Stimulated activated CD8-positive, alpha-beta memory T cell treated with anti-CD3 and anti-CD28 coated beads, Interleukin-2, amount 100 ng/mL, for 1 hour (primary cell): ENCODE data around the gene ADISSP.

Experiments used
- DNase-seq, 2 donors: peaks; one replicate each; pipeline ENCODE4 v3.0.0-alpha.2; 2020; ENCODE audit warnings: low read depth in 2 of 2

The ADISSP gene

GRCh38 chr20:3738111-3739053 is 29.2 kb downstream of the ADISSP start:
- no peak for DNase-seq

GRCh38 chr20:3735768-3736167 is 31.8 kb downstream of the ADISSP start:
- no peak for DNase-seq

DNA sequence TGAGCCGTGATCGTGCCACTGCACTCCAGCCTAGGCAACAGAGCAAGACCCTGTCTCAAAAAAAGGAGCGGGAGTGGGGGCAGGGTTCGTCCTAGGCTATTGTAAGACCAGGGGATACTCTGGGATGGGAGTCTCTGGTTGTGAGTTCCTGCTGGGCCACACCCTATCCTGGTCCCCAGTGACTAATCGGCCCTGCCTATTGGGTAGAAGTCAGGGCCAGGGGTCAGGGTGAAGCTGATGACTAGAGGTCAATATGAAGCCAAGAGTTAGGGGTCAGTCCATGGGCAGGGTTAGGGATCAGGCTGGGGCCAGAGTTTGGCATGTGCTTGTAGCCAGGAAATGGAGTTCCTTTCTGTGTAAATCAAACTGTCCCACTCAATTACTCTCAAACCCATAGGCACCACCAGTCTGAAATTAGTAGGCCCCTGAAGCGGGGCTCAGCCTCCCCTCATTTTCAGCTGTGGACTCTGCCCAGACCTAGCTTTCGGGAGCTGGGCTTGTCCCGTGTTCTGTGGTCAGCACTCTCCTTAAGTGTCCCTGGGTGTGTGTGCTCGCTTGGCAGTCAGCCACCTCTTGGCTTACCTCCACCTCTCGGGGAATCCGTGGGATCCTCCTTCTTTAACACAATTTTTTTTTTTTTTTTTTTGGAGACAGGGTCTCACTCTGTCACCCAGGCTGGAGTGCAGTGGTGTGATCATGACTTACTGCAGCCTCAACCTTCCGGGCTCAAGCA is 33.3 kb downstream of the ADISSP start:
- DNase-seq: no peak

DNA sequence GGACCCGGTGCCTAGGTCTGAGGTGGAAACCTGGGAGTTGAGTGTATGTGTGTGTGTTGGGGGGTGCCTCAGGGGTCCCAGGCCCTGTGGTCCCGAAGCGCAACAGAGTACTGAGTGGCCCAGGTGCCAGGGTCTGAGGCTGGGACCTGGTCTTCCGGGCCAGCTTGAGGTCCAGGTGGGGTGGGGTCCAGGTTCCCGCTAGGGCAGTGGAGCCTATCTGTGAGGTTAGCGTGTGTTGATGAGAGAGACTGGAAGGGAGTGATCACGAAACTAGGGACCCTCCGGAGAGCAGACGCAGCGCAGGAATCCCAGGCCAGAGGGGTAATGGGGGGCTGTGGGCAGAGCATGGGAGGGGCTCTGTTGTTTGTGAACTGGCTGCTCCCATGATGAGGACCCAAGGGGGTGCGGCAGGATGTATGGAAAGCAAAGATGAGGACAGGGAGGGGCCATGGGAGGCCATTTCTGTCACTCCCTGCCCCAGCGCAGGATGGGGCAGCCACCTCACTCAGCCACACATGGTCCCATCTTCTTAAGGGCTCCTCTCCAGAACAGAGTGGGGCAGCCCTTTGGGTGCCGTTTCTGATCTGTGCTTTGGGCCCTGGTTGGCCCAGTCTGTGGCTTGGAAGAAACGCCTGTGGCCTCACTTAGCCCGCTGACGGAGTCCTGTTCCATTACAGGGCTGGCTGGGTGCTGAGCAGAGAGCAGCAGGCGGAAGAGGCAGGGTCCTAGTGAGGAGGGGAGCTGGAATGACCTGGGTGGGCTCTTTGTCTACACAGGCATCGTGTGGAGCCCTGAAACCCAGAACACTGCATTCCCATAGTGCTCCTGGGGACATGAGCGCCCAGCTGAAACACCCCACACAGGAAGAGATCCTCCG is 34.2 kb downstream of the ADISSP start:
- no peak for DNase-seq

- DNase-seq: no peak
Measured at GRCh38 chr20:3732327-3733118, 35.0 kb downstream of the ADISSP start, which contains the start of gene HSPA12B. Gene HSPA12B, plus strand, starts transcription at chr20:3732685. Its CDS starts 5,990 bp downstream, at chr20:3738675.

DNA sequence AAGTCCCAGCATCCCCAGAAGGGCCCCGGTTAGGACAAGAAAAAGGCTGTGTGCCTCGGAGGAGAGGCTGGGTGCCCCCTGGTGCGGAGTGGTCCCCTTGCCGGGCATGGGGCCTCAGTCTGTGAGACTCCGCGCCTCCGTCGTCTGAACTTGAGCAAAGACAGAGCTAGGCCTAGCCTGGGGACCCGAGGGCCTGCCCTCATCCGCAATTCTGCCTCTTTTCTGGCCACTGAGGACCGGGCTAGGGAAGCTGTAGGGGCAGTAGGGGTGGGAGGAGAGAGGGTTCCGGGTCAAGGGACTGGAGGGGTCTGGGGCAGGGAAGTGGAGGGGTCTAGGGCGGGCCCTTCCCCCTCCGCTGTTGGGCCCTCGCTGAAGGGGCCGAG is 35.6 kb downstream of the ADISSP start:
- no peak for DNase-seq

DNA sequence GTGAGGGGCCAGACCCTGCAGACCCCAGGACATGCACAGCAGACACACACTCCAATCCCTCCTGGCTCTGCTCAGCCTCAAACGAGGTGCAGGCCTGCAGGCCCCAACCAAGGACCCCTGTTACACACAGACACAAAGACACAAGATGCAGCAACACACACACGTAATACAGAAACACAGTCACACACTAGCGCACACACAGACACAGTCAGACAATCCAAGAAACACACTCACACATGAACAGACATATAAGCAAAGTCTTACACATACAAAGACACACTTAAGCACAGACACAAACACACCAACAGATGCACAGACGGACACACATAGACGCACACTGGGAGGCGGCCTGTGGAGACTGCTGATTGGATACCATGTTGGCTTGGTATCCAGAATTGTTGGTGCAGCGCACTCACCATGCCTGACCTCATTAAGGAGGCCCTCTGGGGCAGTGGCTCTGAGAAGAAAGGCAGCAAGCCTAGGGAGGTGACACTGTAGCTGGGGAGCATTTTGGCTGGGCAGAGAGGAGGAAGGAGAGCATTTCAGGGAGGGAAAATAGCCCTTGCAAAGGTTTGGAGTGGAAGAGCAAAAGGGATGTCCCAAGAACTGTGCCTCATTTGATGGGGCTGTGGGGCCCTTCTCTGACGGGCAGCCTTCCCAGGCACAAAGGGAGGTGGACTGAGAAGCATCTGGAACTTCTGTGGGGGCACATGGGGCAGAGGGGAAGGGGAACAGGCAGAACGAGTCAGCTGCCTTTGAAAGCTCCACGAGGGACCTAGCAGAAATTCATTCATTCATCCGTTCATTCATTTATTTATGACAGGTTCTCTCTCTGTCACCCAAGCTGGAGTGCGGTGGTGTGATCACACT is 36.5 kb downstream of the ADISSP start:
- DNase-seq: no peak

GRCh38 chr20:3729811-3730540 is 37.6 kb downstream of the ADISSP start:
- DNase-seq: no peak

GRCh38 chr20:3729378-3729777 is 38.2 kb downstream of the ADISSP start:
- no peak for DNase-seq

DNA sequence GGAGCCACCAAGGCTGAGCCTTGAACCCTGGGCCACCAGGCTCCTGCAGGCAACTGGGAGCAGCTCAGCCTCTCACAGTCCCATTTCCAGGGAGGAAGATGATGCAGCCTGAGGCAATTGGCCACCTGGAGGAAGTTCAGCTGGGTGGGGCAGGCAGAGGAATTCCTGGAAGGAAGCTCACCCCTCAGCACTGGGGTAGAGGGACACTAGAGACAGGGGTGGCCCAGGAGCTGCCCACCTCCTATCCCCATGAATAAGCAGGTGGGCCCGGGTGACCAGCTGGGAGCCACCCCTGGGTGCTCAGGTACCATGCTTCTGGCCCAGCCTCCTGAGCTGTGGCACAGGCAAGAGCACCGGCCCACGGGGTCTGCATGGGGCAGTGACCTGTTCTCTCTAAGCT is 38.7 kb downstream of the ADISSP start:
- DNase-seq: no peak

GRCh38 chr20:3728354-3728753 is 39.2 kb downstream of the ADISSP start:
- no peak for DNase-seq

DNA sequence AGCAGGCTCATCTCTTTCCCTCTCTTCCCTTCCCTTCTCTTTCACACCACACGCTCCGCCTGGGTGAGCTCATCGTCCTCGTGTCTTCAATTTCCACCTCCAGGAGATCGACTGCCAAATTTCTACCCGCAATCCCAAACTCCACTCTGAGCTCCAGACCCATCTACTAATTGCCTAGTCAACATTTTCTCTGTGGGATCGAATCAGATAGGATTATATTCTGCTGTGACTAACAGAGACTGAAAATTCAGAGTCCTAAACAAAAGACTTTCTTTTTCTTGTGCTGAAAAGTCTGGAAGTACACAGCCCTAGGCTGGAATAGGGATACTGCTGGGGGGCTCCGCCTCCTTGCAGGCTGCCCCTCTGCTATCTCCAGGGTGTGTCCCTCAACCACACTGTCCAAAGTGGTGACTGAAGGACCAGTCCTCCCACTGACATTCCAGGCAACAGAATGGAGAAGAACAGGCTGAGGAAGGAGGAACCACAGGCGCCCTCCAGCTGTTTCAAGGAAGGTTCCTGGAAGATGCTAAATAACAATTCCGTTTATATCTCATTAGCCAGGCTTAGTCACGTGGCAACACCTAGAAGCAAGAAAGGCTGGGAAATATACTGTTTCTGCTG is 40.0 kb downstream of the ADISSP start:
- DNase-seq: no peak

DNA sequence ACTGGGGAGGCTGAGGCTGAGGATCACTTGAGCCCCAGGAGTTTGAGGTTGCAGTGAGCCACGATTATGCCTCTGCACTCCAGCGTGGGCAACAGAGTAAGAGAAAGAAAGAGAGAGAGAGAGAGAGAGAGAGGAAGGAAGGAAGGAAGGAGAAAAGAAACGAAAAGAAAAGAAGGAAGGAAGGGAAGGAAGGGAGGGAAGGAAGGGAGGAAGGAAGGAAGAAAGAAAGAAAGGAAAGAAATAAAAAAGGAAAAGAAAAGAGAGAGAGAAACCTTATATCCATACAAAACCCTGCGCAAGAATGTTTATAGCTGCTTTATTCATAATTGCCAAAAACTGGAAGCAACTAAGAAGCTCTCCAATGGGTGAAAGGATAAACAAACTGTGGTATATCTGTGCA is 43.2 kb downstream of the ADISSP start:
- no peak for DNase-seq

GRCh38 chr20:3723284-3723683 is 44.3 kb downstream of the ADISSP start:
- no peak for DNase-seq

DNA sequence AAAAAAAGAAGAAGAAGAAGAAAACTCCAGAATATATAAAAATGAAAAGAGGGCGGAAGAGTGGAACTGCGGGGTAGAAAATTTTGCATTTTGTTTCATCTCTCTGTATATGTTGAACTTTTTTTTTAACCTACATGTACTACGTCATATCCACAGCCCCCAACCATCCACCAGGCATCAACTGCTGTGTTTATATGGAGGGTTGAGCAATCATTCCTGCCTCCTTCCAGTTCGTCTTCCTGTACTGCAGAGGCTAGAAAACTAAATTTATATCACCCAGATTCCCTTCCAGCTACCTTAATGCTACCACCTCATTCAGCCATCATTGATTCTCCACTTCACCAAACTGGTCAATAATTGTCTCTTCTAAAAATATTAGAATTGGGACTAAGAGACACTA is 45.6 kb downstream of the ADISSP start:
- DNase-seq: no peak

DNA sequence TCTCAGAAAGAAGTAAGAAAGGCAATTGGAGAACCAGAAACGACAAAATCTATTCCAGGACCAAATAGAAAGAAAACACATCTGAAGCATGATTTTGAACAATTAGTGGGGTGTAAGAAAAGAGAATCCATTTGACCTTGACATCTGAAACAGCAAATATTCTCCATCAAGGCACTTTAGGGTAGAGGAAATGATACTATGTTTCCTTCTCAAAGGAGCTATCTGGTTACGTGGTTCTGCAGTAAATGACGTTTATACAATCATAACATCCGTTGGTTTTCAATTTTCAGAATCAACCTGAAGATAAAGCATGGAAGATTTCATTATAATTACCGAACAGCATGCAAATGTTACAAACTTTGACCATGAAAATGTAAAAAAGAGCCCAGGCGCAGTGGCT is 46.9 kb downstream of the ADISSP start:
- no peak for DNase-seq

- no peak for DNase-seq
Measured at GRCh38 chr20:3720068-3720467, 47.5 kb downstream of the ADISSP start.

GRCh38 chr20:3719046-3719445 is 48.5 kb downstream of the ADISSP start:
- DNase-seq: no peak
